ENCODE measurements around the gene MXD4. TPM values are rescaled to one million over a fixed set of nuclear protein-coding genes. Genes with fewer than 3 reads are reported as not detected.

MXD4 gene, protein sequence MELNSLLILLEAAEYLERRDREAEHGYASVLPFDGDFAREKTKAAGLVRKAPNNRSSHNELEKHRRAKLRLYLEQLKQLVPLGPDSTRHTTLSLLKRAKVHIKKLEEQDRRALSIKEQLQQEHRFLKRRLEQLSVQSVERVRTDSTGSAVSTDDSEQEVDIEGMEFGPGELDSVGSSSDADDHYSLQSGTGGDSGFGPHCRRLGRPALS
- 115 and 122 TPM in 2 replicates for total RNA-seq

DNA sequence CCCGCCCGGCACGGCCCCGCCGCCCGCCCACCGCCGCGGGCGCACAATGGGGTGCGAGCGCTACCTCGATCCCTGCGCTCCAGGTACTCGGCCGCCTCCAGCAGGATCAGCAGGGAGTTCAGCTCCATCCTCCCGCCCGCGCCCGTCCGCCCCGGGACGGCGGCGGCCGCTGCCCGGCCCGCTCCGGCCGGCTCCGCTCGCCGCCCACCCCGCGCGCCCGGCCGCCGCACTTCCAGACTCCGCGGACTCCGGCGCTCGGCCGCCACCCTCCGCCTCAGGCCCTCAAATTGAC is at the start of gene MXD4:
Gene MXD4, minus strand, starts transcription at position 257 of the 292 bp plus-strand sequence. Its CDS starts 129 bp downstream, at position 128.
- no peak for DNase-seq (ENCODE audit: extremely low read depth, low read depth, low spot score)

- DNase-seq (ENCODE audit: extremely low read depth, low read depth, low spot score): no peak
Observed at GRCh38 chr4:2306773-2307410, 45.0 kb upstream of the MXD4 start.

DNA sequence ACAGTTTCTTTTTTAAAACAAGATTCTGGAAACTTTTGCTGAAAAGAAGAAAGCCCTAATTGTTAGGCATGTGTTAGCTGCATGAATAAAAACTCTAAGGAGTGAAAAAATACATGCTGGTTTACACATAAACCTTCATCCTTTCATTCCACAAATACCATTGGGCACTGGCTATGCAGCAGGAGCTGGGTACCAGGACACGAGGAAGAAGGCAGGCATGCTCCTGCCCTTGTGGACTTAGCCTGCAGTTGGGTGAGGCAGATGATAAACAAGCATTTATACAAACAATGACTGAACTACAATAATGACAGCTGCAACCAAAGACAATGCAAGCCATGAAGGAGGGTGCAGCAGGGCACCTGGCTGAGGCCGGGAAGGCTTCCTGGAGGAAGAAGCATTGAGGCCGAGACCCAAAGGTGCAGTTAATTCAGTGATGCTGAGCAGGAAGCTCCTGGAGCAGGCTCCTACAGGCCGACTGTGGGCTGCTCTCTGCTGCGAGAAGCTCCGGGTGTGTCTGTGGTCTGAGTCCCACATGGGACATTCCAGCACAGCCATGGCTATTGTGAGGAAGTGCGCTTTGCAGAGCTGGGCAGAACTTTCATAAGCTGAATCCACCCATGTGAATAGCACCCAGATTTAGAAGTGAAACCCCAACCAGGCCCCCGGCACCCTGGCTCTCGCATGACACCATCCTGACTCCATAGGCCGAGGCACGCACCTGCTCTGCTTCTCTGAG is 44.0 kb upstream of the MXD4 start:
- no peak for DNase-seq (ENCODE audit: extremely low read depth, low read depth, low spot score)

DNA sequence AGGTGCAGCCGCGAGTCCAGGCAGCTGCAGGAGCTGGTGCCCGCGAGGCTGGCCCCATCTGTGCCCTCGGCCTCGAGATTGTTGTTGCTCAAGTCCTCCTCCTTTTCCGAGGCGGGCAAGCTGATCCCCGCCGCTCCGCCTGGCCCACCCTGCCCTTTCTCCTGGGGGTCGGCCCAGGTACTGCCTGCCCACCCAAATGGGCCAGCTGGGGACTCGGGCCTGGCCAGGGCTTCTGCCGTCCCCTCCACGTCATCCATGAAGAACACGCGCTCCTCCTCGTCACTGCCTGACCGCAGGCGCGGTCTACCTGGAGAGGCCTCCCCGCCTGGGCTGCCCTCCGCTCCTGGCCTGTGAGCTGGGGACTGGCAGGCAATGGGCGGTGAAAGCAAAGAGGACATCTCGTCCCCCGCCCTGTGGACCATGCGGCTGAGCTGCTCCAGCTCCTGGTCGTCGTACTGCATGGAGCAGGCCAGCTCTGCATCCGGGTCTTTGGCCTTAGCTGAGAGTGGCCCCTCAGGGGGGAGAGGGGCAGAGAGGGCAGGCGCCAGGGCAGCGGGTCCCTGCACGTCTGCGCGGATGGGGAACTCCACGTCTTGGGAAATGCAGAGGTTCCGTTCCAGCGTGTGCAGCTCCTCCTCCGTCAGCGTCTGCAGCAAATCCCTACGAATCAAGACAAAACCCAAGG is 43.1 kb upstream of the MXD4 start:
- no peak for DNase-seq (ENCODE audit: extremely low read depth, low read depth, low spot score)

- DNase-seq (ENCODE audit: extremely low read depth, low read depth, low spot score): no peak
Observed at GRCh38 chr4:2304321-2304876, 42.5 kb upstream of the MXD4 start.

DNA sequence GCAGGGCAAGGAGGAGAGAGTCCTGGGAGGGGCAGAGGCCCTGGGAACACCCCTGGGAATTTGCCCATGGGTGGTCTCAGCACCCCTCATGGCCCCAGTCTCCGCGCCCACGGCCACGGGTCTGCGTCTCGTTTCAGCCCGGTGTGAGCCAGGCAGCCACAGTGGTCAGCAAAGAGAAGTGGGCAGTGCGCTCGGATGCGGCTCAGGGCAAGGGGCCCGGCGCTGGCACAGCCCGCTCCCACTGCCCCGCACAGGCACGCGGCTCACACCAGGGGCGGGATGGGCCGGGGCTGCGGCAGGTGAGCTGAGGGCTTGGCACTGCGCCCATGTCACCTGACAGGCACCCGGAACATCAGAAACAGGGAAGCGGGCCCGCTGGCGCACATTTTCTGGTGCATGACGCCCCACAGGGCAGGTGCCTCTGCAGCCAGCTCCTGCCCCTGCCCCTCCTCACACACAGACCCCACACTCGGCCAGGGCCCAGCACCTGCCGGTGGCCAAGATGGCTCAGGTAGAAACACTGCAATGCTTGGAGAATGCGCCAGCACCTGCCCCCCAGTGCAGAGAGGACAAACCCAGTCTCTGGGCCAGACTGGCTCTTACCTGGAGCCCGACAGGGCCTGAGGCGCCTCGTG is 41.9 kb upstream of the MXD4 start:
- DNase-seq (ENCODE audit: extremely low read depth, low read depth, low spot score): no peak

- no peak for DNase-seq (ENCODE audit: extremely low read depth, low read depth, low spot score)
Observed at GRCh38 chr4:2303121-2303685, 41.3 kb upstream of the MXD4 start.

DNA sequence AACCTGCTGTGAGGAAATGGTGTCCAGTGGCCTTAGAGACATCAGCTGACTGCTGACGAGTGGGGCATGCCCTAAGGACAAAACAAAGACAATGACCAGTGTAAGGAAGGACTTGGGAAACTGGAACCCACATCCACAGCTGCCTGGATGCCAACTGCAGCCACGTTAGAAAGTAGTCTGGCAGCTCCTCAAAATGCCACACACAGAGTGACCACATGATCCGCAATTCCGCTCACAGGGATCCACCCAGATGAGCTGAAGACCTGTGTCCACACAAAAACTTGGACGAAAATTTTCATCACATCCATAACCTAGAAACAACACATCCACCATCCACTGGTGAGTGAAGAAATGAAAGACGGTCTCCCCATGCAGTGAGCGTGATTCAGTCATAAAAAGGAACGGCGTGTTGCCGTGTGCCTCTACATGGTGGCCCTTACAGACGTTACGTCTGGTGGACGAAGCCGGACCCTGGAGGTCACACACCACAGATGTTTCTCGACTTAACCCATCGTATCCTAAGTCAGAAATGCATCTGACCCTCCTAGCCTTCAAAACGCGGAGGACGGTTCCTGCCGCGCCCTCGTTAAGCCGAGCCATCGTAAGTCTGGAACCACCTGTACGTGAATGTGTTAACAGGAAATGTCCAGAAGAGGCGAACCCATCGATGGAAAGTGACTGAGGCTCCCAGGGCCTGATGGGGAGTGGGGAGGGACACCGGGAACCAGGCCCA is 40.6 kb upstream of the MXD4 start:
- no peak for DNase-seq (ENCODE audit: extremely low read depth, low read depth, low spot score)

DNA sequence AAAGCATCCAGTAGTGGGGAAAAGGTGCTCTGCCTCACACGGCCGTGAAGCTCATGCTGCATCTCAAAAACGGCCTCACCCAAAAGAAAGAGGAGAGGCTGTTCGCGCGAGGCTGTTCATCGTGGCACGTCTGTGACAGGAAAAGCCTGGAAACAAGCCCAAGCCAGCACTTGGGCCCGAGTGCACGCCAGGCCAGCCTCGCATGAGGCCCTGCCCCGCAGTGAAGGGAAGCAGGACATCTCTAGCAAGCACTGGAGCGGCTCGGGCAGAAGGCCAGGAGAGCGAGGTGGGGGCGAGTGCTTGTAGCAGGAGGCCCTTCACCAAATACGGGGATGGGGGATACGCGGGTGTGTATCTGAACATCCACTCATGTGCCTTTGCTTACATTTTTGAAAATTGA is 39.9 kb upstream of the MXD4 start:
- no peak for DNase-seq (ENCODE audit: extremely low read depth, low read depth, low spot score)

GRCh38 chr4:2301225-2301642 is 39.3 kb upstream of the MXD4 start:
- DNase-seq (ENCODE audit: extremely low read depth, low read depth, low spot score): no peak

DNA sequence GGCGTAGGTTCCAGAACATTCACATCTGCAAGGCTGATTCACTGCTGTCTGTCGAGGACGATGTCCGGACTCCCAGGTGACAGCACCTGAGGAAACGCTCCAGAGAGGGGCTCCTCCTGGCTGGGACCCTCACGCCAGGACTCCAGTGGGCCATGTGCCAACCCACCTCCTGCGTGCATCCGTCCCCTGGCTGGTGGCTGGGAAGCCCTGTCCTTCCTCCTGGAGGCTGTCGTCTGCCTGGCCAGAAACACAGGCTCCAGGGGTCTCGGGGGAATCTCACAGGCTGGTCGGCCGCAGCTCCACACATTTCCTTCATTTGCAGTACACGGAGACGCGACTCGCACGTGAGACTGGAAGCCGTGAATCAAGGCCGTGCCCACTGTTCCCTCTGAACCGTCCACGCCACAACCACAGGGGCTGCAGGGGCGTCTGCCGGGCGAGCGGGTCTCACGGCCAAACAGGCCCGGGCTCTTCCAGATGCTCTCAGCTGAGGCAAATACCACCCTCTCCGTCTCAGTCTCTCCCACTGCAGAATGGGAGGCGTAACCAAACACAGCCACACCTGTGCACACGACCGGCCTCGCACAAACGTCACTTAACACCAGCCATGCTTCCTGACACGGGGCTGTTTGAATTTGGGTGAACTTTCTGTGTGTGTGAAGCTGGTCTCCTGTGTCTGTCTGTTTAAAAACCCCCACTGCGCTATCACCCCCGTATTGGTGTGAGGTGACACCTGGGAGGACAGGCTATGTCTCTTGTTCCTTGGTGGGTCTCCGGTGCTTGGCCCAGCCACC is 38.7 kb upstream of the MXD4 start:
- DNase-seq (ENCODE audit: extremely low read depth, low read depth, low spot score): no peak

DNA sequence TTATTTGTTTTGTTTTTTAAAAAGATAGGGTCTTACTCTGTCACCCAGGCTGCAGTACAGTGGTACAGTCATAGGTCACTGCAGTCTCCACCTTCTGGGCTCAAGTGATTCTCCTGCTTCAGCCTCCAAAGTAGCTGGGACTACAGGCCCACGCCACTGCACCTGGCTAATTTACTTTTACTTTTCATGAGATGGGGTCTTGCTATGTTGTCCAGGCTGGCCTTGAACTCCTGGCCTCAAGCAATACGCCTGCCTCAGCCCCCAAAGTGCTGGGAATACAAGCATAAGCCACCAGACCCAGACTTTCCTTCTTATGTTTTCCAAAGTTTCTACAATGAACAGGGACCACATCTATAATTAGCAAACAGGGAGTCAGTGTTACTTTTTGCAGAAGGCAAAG is 37.9 kb upstream of the MXD4 start:
- DNase-seq (ENCODE audit: extremely low read depth, low read depth, low spot score): no peak

GRCh38 chr4:2298532-2298991 is 36.7 kb upstream of the MXD4 start:
- DNase-seq (ENCODE audit: extremely low read depth, low read depth, low spot score): no peak

DNA sequence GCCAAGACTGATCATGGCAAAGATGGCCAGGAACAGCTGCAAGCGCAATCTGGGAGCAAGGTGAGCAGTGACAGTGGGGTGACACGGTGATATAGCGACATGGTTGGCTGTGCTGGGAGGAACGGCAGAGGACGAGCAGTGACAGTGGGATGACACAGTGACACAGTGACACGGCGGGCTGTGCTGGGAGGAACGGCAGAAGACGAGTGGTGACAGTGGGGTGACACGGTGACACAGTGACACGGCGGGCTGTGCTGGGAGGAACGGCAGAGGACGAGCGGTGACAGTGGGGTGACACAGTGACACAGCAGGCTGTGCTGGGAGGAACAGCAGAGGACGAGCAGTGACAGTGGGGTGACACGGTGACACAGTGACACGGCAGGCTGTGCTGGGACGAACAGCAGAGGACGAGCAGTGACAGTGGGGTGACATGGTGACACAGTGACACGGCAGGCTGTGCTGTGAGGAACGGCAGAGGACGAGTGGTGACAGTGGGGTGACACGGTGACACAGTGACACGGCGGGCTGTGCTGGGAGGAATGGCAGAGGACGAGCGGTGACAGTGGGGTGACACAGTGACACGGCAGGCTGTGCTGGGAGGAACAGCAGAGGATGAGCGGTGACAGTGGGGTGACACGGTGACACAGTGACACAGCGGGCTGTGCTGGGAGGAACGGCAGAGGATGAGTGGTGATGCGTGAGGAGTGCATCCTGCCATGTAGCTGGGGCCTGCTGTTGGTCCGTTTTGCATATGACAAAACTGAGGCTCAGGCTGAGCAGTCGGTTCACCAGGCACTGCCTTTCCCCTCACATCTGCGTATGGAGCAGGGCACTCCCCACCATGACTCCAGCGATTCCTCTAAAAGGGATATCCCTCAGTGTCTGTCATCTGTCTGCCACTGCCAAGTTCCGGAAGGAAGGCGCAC is 36.0 kb upstream of the MXD4 start:
- no peak for DNase-seq (ENCODE audit: extremely low read depth, low read depth, low spot score)

GRCh38 chr4:2296631-2297601 is 35.0 kb upstream of the MXD4 start:
- no peak for DNase-seq (ENCODE audit: extremely low read depth, low read depth, low spot score)

- DNase-seq (ENCODE audit: extremely low read depth, low read depth, low spot score): no peak
Observed at GRCh38 chr4:2295900-2296442, 34.1 kb upstream of the MXD4 start.
